RPMI8226 (cell line): ENCODE data around the gene DNAJC4.
"Not testable (repeated sequence)": the region's sequence is repeated elsewhere in the genome, so short reads cannot be mapped to it uniquely, and the experiment has no call there.

ENCODE experiments used
- DNase-seq: peaks from one replicate; pipeline ENCODE4 v3.0.0-alpha.2; 2015

DNAJC4 gene

DNA sequence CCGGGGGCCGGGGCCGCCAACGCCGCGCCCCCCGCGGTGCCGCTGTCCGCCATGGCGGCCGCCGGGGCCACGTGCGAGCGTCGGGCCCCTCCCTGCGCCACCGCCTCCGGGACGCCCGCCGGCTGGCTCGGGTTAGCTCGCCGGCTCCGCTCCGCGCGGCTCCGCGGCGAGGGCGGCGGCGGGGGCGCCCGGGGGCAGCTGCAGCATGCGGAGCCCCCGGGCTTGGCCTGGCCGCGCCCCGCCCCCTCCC lies 16.2 kb downstream of the DNAJC4 start:
- DNase-seq, result not testable (repeated sequence)

DNA sequence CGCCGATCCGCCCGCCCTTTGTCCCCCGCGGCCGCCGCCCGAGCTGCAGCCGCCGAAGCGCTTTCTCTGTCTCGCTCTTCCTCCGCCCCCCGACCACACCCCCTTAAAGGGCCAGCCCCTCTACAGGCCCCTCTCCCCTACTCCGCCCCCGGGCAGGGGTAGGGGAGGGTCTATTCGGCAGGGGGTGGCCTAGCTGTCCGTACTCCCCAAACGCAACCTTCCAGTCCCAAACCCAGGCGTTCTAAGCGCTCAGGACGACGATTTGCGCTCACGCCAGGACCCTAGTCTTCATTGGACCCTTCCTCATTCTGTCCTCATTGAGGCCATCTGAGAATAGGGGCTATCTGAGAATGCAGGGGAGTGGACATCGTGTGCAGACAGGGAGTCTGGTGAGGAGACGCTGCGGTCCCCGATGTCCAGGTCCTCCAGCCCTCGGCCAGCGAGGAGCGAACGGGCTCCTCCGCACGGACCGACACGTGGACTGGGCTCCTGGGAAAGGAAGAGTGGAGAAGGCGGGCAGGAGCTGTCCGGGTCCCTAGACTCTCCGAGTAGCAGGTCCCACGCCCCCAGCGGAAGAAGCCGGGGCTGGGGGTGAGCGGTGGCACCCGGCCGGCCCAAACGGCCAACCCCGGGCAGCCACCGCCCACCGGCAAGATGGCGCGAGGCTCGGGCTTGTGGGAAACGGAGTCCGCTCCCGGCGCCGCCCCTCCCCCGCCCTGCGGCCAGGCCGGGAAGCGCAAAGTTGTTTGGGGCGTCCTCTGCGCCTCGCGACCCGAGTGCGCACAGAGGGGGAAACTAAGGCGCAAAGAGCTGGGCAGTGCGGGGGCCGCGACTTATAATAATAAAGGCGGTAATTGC lies 16.8 kb downstream of the DNAJC4 start, which contains the start of gene PPP1R14B:
PPP1R14B (minus strand) TSS at position 73 of the 858 bp plus-strand sequence. CDS start 270 bp downstream, outside the sequence.
- DNase-seq, result peak; percentile 96

GRCh38 chr11:64247729-64248531 lies 17.6 kb downstream of the DNAJC4 start:
- DNase-seq, result peak; percentile 2

GRCh38 chr11:64248578-64248977 lies 18.2 kb downstream of the DNAJC4 start:
- DNase-seq, result no peak

DNA sequence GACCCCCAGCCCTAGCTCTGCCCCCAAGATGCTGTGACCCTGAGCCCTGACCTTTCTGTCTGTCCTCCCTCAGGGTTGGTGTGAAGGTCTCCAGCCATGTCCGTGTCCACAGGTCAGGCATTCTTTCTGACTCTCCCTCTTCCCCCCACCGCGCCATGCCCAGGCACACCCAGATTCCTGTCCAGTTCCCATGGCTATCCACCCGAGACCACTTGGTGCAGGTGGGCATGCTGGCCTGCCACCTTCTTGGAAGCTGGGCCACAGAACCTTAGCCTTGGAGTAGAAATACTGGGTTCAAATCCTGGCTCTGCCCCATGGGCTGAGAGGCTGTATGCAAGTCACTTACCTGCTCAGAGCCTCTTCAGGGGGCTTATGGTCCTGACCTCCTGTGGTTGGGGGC lies 18.7 kb downstream of the DNAJC4 start:
- no peak for DNase-seq

GRCh38 chr11:64249563-64250414 lies 19.4 kb downstream of the DNAJC4 start:
- peak; percentile 6 for DNase-seq

GRCh38 chr11:64250415-64251015 lies 20.2 kb downstream of the DNAJC4 start:
- peak; percentile 59 for DNase-seq

- peak; percentile 81 for DNase-seq
These were observed 20.8 kb downstream of the DNAJC4 start, which contains the start of gene PLCB3 for GRCh38 chr11:64251016-64251752. Gene PLCB3, plus strand, starts transcription at chr11:64251530. Its CDS starts 120 bp downstream, at chr11:64251650.

GRCh38 chr11:64251753-64252002 lies 21.3 kb downstream of the DNAJC4 start:
- no peak for DNase-seq

DNA sequence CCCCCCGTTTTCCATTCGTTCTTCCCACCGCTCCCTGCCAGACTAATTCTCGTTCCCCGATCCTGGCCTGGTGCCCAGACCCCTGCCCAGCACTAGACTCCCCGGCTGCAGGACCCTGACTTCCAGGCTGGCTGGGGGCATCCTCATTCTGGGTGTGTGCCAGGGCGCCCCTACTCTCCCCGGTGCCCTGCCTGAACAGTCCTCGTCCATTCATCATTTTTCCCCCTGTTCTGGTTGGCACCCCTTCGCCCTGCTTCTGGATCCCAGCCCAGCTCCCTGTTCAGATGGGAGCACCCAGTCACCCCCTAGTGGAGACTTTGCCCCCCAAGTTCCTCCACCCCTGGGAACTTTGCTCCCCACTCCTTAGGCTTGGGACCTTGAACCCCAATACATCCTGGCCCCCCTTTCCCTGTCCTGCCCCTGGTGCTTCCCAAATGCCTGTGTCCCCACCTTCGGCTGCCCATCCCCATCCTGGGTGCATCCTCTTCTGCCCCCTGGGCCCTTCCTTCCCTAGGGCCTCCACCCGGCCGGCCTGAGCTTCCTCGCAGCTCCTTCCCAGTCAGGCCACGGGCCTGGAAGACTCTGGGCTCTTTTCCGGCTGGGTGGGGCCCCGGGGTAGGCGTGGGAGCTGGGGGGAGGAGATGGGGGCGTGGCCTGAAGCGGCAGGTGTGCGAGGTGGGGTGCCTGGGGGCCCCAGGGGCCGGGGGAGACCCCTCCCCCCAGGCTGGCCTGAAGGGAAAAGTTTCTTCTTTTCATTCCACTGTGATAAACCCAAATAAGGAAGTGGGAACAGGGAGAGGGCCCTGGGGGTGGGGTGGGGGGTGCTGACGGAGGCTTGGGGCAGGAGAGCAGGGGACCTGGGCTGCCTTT lies 21.9 kb downstream of the DNAJC4 start:
- DNase-seq, result peak; percentile 47

DNA sequence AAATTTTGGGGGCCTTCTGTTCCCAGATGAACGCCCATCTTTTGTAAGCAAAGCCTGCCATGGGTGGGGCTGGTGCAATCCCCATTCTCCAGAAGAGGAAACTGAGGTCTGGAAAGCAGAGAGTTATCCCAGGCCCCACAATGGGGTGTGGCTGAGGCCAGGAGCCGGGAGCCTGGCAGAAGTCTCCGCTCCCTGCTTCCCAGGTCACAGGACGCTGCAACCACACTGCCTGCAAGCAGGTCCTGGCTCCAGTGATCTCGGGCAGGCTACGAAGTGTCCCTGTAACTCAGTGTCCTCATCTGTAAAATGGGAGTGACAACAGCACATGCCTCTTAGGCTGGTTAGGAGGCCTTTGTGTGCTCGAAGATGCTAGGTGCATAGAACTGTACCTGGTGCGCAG lies 22.7 kb downstream of the DNAJC4 start:
- DNase-seq, result peak; percentile 2

DNA sequence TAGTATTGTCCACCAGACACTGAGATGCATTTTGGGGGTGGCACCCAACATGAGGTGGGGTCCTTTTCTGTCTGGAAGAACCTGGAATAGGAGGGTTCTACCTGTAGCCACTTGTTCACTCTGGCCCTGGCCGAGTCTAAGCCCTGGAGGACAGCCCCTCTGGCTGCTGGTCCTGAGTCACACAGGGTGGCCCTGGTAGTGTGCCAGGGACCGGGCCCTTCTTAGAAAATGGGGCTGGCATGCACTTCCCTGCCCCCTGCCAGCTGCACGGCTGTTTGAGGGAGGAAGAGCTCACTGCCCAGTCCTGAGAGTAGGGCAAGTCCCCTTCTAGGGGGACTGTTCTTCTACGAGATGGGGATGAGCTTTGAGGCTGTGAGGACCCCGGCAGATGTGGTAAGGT lies 23.1 kb downstream of the DNAJC4 start:
- DNase-seq, result peak; percentile 2

GRCh38 chr11:64254326-64254725 lies 24.0 kb downstream of the DNAJC4 start:
- no peak for DNase-seq

- DNase-seq, result no peak
These were observed 25.1 kb downstream of the DNAJC4 start for GRCh38 chr11:64255135-64256128.

GRCh38 chr11:64256300-64256699 lies 26.0 kb downstream of the DNAJC4 start:
- peak; percentile 3 for DNase-seq

DNA sequence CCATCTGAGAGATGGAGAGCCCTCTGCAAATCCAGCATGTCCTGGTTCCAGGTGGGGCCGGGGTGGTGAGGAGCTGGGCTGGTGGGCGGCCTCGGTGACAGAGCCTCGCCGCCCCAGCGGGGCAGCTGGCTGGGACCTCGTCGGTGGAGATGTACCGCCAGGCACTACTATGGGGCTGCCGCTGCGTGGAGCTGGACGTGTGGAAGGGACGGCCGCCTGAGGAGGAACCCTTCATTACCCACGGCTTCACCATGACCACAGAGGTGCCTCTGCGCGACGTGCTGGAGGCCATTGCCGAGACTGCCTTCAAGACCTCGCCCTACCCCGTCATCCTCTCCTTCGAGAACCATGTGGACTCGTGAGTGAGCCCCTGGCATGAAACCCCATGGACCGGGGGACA lies 28.0 kb downstream of the DNAJC4 start:
- no peak for DNase-seq

DNA sequence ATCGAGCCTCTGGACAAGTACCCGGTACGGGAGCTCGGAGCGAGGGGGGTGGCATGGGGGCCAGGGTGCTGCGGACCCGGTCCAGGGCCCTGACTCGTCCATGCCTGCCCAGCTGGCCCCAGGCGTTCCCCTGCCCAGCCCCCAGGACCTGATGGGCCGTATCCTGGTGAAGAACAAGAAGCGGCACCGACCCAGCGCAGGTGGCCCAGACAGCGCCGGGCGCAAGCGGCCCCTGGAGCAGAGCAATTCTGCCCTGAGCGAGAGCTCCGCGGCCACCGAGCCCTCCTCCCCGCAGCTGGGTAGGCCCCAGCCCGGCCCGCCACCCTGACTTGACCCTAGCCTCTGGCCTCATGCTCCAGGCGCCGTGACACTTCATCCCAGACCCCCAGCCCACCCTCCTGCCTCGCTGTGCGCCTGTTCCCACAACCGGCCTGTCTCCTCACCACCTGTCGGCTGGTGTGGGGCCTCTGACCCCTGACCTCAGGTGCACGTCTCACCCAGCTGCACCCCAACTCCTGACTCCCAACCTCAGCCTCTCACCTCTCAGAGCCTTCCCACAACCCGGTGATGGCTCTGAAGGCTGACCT lies 28.7 kb downstream of the DNAJC4 start:
- DNase-seq, result no peak

DNA sequence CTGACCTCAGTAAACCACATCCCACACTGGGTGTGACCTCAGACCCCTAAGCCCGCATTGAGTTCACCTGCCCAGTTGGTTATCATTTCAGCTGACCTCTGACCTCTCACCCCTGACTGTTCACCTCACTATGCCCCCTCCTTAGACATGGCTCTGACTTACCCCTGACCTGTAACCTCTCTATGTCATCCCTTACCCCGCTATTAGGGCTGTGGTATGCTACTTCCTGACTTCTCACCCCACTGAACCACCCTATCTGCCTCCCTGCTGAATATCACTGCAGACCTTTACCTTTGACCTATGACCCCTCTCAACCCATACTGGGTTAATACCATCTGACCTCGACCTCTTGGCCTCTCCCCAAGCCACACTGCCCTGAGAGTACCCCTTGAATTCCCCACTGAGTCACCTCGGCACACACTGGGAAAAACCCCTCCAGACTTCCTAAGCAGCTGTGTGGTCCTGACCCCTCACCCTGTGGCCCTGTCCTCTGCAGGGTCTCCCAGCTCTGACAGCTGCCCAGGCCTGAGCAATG lies 29.3 kb downstream of the DNAJC4 start:
- DNase-seq, result no peak

DNA sequence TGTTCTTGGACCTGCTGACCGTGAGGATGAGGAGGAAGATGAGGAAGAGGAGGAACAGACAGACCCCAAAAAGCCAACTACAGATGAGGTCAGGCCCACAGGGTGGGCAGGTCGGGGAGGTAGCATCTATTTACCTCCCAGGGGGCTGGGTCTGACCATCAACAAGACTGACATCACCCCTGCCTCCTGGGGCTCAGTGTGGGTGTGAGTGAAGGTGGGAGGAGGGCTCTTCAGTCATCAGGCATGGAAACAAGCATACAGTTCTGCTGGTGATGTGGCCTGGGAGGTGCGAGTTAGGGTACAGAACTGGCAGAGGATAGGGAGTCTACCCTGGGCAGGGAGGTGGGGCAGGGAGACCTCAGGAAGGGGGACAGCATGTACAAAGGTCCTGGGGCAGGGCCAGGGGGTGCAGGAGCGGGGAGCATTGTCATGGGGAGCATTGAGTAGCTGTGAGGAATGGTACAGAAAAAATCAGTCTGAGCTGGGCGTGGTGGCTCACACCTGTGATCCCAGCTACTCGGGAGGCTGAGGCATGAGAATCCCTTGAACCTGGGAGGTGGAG lies 29.9 kb downstream of the DNAJC4 start:
- no peak for DNase-seq
